SK-N-MC (cell line): ENCODE data around the gene MINDY4.

Source experiments
- DNase-seq: peaks from one replicate; pipeline ENCODE4 v3.0.0-alpha.2; 2011; ENCODE audit warnings: low read depth, low spot score
- H3K27ac ChIP-seq: fragments of 200-600 bp; sonication (generic); 2 replicates; pipeline ENCODE4 v1.5.1; 2016; ENCODE audit warnings: mixed run types
- H3K36me3 ChIP-seq: fragments of 200-600 bp; sonication (generic); 2 replicates; pipeline ENCODE4 v1.6.1; 2017; ENCODE audit warnings: antibody characterized with exemption, low read length, mixed read lengths; ENCODE audit not compliant: insufficient read depth
- H3K4me3 ChIP-seq: fragments of 200-600 bp; sonication (generic); 2 replicates; pipeline ENCODE4 v1.5.1; 2016
- H3K9ac ChIP-seq: fragments of 200-600 bp; sonication (generic); 2 replicates; pipeline ENCODE4 v1.8.0; 2017; ENCODE audit warnings: mixed run types, mixed read lengths; ENCODE audit not compliant: insufficient read length
- H3K9me3 ChIP-seq: fragments of 200-600 bp; sonication (generic); 2 replicates; pipeline ENCODE4 v1.6.1; 2017; ENCODE audit warnings: low read depth, mild to moderate bottlenecking, antibody characterized with exemption, low read length, moderate library complexity, mixed read lengths
- EZH2 ChIP-seq: fragments of 200-600 bp; sonication (generic); IDR thresholded peaks from one replicate; pipeline ENCODE4 v1.6.1; 2017; ENCODE audit warnings: antibody characterized with exemption
- FOXP2 ChIP-seq: optimal IDR thresholded peaks from 2 replicates; pipeline ENCODE3; 2011; ENCODE audit warnings: mild to moderate bottlenecking, moderate library complexity; ENCODE audit not compliant: insufficient read depth; ENCODE audit errors: extremely low read length, control extremely low read depth
- POLR2AphosphoS5 ChIP-seq: IDR thresholded peaks from 2 replicates; pipeline ENCODE4 v1.6.1; 2012; ENCODE audit warnings: mild to moderate bottlenecking, low read depth, low read length, borderline replicate concordance

Gene MINDY4

DNA sequence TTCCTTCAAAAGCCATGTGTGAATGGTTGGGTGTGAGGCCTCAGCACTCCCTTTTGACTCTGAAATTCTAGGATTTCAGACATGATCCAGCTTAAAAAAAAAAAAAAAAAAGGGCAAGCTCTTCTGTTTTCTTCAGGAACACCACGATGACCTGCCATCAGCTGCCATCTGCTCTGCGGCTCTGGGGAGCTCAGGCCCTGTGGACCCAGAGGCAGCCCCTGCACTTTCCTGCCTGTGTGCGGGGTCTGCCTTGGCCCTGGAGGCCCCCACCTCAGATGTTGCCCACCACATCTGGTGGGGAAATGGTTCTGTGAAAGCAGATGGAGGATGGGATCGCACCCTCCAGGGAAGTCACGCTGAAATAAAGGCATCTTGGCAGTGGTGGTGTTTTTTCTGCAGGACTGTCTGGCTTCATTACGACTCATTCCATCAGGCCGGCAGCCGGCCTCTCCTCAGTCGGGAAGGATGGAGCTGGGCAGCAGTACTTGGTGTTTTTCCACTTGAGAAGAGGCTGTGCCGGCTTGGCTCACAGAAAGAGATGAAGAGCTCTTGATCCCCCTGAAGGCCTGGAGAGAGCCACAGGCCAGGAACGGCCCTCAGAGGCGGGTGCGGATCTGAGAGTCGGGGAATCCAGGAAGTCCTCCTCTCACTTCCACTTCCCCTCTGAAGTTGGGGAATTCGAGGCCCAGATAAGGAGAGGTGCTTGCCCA is 74.4 kb downstream of the MINDY4 start:
- Histone ChIP-seq H3K9me3 (no peaks in the 10 kb centered on the region), H3K36me3 (no peaks in the 10 kb centered on the region), H3K27ac (no peak overlapping the region), H3K9ac (no peak overlapping the region), H3K4me3 (no peak overlapping the region)
- no peak for DNase-seq
- TF ChIP-seq EZH2 = no peak
- no peak for TF ChIP-seq FOXP2
- no peak for TF ChIP-seq POLR2AphosphoS5

DNA sequence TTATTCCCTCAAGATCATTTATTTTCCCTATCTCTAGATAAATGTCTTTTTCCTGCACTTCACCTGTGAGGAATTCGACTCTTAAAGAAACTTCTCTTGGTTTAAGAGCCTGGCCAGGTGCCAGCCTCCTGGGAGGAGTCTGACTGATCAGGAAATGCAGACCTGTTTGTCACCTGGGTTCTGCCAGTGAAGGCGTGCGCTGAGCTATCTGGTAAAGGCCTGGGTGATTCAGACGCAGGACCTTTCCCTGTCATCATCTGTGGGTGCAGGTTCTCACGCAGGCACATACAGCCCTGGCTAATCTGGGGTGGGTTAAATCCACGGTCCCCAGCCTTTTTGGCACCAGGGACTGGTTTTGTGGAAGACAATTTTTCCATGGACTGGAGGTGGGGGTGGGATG is 75.2 kb downstream of the MINDY4 start:
- no peak overlapping the region for H3K27ac ChIP-seq
- no peak for TF ChIP-seq FOXP2
- TF ChIP-seq POLR2AphosphoS5 = no peak
- TF ChIP-seq EZH2 = no peak
- no peak overlapping the region for H3K9ac ChIP-seq
- H3K4me3 ChIP-seq = no peak overlapping the region
- H3K9me3 ChIP-seq = no peaks in the 10 kb centered on the region
- no peaks in the 10 kb centered on the region for H3K36me3 ChIP-seq
- no peak for DNase-seq

DNA sequence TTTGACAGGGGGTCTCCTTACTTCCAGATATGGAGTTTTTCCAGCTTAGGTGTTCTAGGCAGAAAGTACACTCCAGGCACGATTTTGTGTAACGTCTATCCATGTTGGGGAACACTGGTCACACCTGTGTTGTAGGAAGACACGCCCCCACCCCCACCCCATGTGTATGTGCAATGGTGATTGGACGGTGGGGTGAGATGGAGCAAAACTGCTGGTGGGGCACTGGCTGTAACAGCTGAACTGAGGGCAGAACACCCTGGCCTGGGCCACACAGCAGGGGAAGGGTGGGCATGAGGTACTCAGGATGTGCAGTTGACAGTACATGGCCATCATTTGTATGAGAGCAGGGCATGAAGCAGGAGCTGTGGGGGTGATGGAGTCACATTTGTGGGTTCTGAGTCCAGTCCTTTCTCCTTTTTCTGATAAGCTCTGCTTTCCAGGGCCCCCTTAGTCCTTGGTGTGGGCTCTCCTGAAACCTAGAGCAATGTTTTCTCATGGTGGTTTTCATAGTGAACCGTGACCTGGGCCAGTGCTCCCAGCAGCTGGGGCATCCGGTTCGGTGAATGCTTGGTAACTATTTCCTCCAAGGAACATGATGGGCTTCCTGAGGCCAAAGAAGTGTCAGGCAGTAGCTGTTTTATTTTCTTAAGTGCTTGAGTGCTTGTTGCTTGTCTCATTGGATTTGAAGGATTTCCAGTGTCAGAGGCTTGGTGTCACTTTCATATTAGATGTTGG is 77.1 kb downstream of the MINDY4 start:
- DNase-seq = no peak
- Histone ChIP-seq H3K9ac (no peak overlapping the region), H3K4me3 (no peak overlapping the region), H3K27ac (no peak overlapping the region), H3K36me3 (no peaks in the 10 kb centered on the region), H3K9me3 (no peaks in the 10 kb centered on the region)
- TF ChIP-seq FOXP2 (no peak), POLR2AphosphoS5 (no peak), EZH2 (no peak)

DNA sequence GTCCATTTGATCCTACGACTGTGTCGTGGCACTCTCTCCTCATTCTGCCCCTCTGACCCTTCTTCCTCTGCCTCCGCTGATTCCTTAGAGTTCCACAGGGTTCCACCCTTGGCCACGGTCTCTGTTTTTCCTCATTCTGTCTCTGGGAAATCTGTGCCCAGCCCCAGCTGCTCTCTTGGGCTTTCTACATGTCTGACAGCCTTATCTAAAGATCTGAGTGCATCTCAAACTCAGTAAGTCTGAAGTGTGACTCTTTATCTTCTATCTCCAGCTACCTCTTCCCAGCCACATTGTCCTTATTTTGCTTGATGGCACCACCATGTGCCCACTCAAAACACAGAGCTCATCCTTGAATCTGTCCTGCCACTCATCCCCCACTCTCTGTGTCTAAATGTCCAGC is 78.3 kb downstream of the MINDY4 start:
- Histone ChIP-seq H3K9me3 (no peaks in the 10 kb centered on the region), H3K27ac (no peak overlapping the region), H3K4me3 (no peak overlapping the region), H3K9ac (no peak overlapping the region), H3K36me3 (no peaks in the 10 kb centered on the region)
- TF ChIP-seq POLR2AphosphoS5 (no peak), EZH2 (no peak), FOXP2 (no peak)
- no peak for DNase-seq

- no peak for DNase-seq
- no peak overlapping the region for H3K27ac ChIP-seq
These were observed 79.2 kb downstream of the MINDY4 start for GRCh38 chr7:30850426-30850825.

DNA sequence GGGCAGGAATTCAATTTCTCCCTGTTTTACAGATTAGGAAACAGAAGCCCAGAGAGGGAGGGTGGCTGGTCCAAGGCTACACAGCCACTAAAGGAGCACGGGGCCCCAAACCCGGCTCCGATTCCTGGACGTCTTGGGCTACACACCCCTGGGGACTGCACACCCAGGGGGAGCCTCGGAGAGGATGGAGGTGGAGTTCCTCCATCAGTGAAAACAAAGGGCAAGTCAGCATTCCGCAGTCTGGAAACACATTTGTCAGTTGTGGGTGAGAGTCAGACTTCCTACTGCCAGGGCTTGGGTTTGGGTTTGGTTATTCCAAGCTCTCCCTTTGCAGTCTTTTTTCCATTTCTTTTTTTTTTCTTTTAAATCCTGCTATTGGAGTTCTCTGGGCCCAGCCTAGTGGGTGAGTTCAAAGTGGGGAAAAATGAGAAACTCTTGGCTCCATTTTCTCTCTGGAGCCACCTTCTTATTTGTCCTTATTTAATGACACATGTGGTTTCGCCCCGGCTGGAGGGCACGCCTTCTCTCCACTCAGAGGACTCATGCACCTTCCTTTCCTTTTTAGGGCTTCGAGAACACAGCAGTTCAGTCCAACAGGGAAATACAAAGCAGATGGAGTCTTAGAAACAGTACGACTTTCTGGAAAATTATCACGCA is 80.6 kb downstream of the MINDY4 start:
- Histone ChIP-seq H3K9ac (no peak overlapping the region), H3K4me3 (no peak overlapping the region), H3K9me3 (no peaks in the 10 kb centered on the region), H3K27ac (no peak overlapping the region), H3K36me3 (no peaks in the 10 kb centered on the region)
- no peak for DNase-seq
- TF ChIP-seq EZH2 (no peak), POLR2AphosphoS5 (no peak), FOXP2 (no peak)

More at GRCh38 chr7:30850426-30850825, 79.2 kb downstream of the MINDY4 start:
- no peak overlapping the region for H3K9ac ChIP-seq
- no peak for TF ChIP-seq FOXP2
- no peak for TF ChIP-seq POLR2AphosphoS5
- TF ChIP-seq EZH2 = no peak
- no peaks in the 10 kb centered on the region for H3K36me3 ChIP-seq
- no peaks in the 10 kb centered on the region for H3K9me3 ChIP-seq
- no peak overlapping the region for H3K4me3 ChIP-seq

- no peak for DNase-seq
- Histone ChIP-seq H3K4me3 (no peak overlapping the region), H3K27ac (no peak overlapping the region), H3K9me3 (no peaks in the 10 kb centered on the region), H3K36me3 (no peaks in the 10 kb centered on the region), H3K9ac (no peak overlapping the region)
- TF ChIP-seq EZH2 (no peak), POLR2AphosphoS5 (no peak), FOXP2 (no peak)
These were observed 81.1 kb downstream of the MINDY4 start for GRCh38 chr7:30852308-30852684.

DNA sequence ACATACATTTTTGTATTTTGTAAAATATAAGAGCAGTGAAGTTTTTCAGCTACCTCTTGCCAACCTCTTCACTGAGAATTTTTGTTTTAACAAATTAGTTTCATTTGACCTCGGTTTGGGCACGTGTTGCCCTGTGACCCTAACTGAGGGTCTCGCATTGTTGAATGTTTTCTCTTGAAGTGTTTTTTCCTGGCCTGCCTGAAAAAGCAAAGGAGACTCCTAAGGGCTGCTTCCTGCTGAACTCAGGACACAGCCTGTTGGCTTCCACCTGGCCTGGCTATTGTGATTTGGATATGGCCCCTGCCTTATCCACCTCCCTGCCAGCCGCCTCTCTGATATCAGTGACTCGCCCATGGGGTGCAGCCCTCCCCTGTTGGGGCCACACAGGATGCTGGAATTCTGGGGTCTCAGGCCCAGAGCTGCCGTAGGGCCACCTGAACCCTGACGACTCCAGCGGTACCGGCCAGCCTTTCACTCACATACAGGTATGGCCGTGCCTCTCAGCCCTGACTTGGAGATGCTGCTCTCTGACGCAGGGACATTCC is 81.6 kb downstream of the MINDY4 start:
- H3K9ac ChIP-seq = no peak overlapping the region
- TF ChIP-seq EZH2 = no peak
- no peak for TF ChIP-seq POLR2AphosphoS5
- TF ChIP-seq FOXP2 = no peak

More for the DNA sequence above, 81.6 kb downstream of the MINDY4 start:
- no peaks in the 10 kb centered on the region for H3K9me3 ChIP-seq
- DNase-seq = no peak
- H3K27ac ChIP-seq = no peak overlapping the region
- H3K4me3 ChIP-seq = no peak overlapping the region
- H3K36me3 ChIP-seq = no peaks in the 10 kb centered on the region
